ENCODE measurements around the gene AUH.

AUH gene

DNA sequence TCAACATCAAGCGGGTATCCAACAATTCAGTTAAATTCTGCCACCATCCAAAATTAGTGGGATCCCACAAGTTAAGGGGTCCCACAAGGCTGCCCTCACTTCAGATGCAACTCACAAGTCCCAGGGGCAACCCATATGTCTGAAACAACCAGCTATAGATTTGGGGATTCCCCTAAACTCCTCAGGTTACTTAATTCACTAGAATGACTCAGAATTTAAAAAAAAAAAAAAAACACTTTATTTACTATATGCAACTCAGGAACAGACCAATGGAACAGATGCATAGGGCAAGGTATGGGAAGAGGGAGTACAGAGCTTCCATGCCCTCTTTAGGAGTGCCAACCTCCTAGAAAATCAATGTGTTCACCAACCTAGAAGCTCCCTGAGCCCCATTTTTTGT is 15.1 kb downstream of the AUH start:
- Histone ChIP-seq H3K27ac (ENCODE audit: low read depth, low read length) (no peak overlapping the region), H3K27me3 (ENCODE audit: control insufficient read depth, insufficient read depth, low read length) (no peaks in the 10 kb centered on the region), H3K36me3 (ENCODE audit: control insufficient read depth, insufficient read depth, low read length) (peaks cover 13% of the 10 kb centered on the region), H3K9ac (ENCODE audit: low read length) (no peak overlapping the region), H3K4me1 (ENCODE audit: control insufficient read depth, insufficient read depth, low read length) (no peaks in the 10 kb centered on the region), H3K4me3 (ENCODE audit: low read length) (no peak overlapping the region)

DNA sequence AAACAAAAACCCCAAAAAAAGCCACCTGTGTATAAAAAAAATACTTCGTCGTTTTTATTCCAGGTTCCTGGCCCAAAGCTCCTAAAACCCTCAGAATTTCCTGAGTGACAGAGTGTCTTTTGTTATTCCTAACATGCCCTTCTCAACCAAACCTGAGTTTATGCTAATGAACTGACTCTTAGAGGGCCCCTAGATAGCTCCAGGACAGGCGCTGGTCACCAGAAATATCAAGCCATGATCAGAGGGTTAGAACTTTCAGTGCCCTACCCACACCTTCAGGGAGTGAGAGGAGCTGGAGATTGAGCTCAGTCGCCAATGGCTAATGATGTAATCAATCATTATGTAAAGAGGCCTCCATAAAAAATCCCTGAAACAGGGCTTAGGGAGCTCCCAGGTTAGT is 15.7 kb downstream of the AUH start:
- no peaks in the 10 kb centered on the region for H3K4me1 ChIP-seq (ENCODE audit: control insufficient read depth, insufficient read depth, low read length)
- H3K4me3 ChIP-seq (ENCODE audit: low read length): no peak overlapping the region
- H3K36me3 ChIP-seq (ENCODE audit: control insufficient read depth, insufficient read depth, low read length): peaks cover 14% of the 10 kb centered on the region
- H3K9ac ChIP-seq (ENCODE audit: low read length): no peak overlapping the region
- H3K27ac ChIP-seq (ENCODE audit: low read depth, low read length): no peak overlapping the region
- no peaks in the 10 kb centered on the region for H3K27me3 ChIP-seq (ENCODE audit: control insufficient read depth, insufficient read depth, low read length)

DNA sequence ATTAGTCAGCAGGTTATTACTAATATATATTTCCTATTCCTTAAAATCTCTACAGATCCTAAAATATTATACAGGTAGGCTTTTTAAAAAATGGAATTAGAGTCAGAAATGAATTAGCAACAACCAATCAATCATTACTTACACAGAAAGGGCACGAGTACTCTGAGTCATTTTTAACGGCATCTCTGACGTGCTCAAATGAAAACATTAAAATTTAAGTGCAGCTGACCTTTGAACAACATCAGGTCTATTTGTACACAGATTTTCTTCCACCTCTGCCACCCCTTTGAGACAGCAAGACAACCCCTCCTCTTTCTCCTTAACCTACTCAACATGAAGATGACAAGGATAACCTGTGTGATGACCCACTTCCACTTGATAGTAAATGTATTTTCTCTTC is 19.1 kb downstream of the AUH start:
- no peak overlapping the region for H3K27ac ChIP-seq (ENCODE audit: low read depth, low read length)
- peaks cover 12% of the 10 kb centered on the region for H3K36me3 ChIP-seq (ENCODE audit: control insufficient read depth, insufficient read depth, low read length)
- no peaks in the 10 kb centered on the region for H3K4me1 ChIP-seq (ENCODE audit: control insufficient read depth, insufficient read depth, low read length)
- H3K27me3 ChIP-seq (ENCODE audit: control insufficient read depth, insufficient read depth, low read length): no peaks in the 10 kb centered on the region
- H3K9ac ChIP-seq (ENCODE audit: low read length): no peak overlapping the region
- no peak overlapping the region for H3K4me3 ChIP-seq (ENCODE audit: low read length)

DNA sequence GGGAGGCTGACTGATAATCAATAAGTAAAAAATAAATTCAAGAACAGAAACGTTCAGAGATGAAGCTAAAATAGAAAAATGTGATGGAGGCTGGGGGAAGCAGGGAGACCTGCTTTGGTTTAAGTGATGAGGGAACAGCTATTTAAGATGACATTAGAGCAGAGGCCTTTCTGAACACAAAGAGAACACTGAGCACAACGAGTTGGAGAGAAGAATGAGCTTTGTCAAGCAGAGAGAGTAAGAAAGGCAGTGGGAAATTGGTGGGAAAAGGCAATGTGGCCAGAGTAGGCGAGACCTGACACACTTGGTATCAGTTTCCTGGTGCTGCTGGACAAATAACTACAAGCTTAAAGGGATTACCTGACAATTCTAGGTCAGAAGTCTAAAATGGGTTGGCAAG is 20.0 kb downstream of the AUH start:
- H3K4me3 ChIP-seq (ENCODE audit: low read length): no peak overlapping the region
- no peaks in the 10 kb centered on the region for H3K4me1 ChIP-seq (ENCODE audit: control insufficient read depth, insufficient read depth, low read length)
- peaks cover 12% of the 10 kb centered on the region for H3K36me3 ChIP-seq (ENCODE audit: control insufficient read depth, insufficient read depth, low read length)
- H3K27me3 ChIP-seq (ENCODE audit: control insufficient read depth, insufficient read depth, low read length): no peaks in the 10 kb centered on the region
- H3K9ac ChIP-seq (ENCODE audit: low read length): no peak overlapping the region
- no peak overlapping the region for H3K27ac ChIP-seq (ENCODE audit: low read depth, low read length)

DNA sequence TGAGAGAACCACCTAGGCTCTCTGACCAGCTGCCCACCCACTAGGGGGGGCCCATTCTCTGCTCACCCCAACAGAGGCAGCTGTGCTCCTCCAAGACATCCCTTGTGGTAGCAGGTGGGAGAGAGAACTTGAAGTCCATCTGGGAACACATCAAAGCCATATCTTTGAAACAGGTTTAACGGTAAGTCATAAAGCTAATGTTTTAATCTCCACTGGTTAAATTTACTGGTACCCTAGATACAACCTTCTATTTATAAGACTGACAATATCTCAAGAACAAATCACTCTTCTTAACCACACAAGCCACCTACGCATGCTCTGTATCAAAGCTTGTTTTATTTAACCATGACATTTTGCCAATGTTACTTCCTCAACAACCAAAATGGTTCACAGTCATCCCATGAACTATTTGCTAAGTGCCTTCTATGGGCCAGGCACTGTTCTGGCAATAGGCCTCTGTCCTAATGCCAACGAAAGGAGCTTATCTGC is 20.4 kb downstream of the AUH start:
- H3K27ac ChIP-seq (ENCODE audit: low read depth, low read length): no peak overlapping the region
- H3K36me3 ChIP-seq (ENCODE audit: control insufficient read depth, insufficient read depth, low read length): peaks cover 12% of the 10 kb centered on the region
- no peaks in the 10 kb centered on the region for H3K4me1 ChIP-seq (ENCODE audit: control insufficient read depth, insufficient read depth, low read length)
- H3K9ac ChIP-seq (ENCODE audit: low read length): no peak overlapping the region
- H3K4me3 ChIP-seq (ENCODE audit: low read length): no peak overlapping the region
- H3K27me3 ChIP-seq (ENCODE audit: control insufficient read depth, insufficient read depth, low read length): no peaks in the 10 kb centered on the region

DNA sequence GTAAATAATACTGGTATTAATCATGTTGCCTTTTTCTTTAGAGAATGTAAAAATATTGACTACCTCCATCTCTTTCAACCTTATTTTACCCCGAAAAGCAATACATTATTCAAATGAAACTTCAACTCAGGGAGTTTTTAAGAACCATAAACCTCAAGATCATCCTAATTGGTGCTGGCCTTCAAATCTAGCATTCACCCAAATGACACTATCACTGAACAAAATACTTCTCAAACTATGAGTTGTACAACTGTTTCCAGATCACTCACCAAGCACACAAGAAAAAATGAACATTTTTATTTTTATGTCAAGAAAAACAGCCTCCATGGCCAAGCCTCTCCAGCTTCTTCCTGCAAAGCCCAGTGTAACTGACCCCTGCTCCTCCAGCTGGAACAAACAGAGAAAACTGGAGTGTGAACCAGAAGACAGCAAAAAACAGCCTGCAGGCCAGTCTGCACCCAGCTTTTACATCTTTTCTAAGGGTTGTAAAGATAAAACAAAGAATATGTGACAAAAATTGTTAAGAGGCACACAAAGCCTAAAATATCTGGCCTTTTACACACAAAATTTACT is 21.2 kb downstream of the AUH start:
- Histone ChIP-seq H3K4me3 (ENCODE audit: low read length) (no peak overlapping the region), H3K4me1 (ENCODE audit: control insufficient read depth, insufficient read depth, low read length) (no peaks in the 10 kb centered on the region), H3K9ac (ENCODE audit: low read length) (no peak overlapping the region), H3K27me3 (ENCODE audit: control insufficient read depth, insufficient read depth, low read length) (no peaks in the 10 kb centered on the region), H3K27ac (ENCODE audit: low read depth, low read length) (no peak overlapping the region), H3K36me3 (ENCODE audit: control insufficient read depth, insufficient read depth, low read length) (peaks cover 12% of the 10 kb centered on the region)

GRCh38 chr9:91338681-91339080 is 23.0 kb downstream of the AUH start:
- no peaks in the 10 kb centered on the region for H3K4me1 ChIP-seq (ENCODE audit: control insufficient read depth, insufficient read depth, low read length)
- no peak overlapping the region for H3K9ac ChIP-seq (ENCODE audit: low read length)
- H3K4me3 ChIP-seq (ENCODE audit: low read length): no peak overlapping the region
- H3K27ac ChIP-seq (ENCODE audit: low read depth, low read length): no peak overlapping the region
- H3K27me3 ChIP-seq (ENCODE audit: control insufficient read depth, insufficient read depth, low read length): no peaks in the 10 kb centered on the region
- peaks cover 9% of the 10 kb centered on the region for H3K36me3 ChIP-seq (ENCODE audit: control insufficient read depth, insufficient read depth, low read length)

DNA sequence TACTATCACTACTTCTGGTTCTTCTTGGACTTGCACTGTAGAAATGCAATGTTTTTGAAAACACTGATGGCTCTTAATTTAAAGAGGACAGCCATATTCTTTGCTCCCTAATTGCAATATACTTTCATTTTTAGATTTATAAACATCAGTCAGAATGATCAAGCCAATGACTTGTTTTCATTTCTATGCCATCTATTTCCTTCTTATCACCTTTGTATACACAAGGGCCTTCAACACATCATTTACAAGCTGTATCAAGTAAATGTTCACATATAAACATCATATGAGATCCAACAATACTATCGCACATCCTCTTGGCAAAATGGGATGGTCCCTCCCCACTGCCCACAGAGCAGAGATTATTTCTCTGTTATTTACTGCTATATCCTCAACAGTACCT is 24.9 kb downstream of the AUH start:
- Histone ChIP-seq H3K27ac (ENCODE audit: low read depth, low read length) (no peak overlapping the region), H3K9ac (ENCODE audit: low read length) (no peak overlapping the region), H3K4me3 (ENCODE audit: low read length) (no peak overlapping the region), H3K4me1 (ENCODE audit: control insufficient read depth, insufficient read depth, low read length) (no peaks in the 10 kb centered on the region), H3K27me3 (ENCODE audit: control insufficient read depth, insufficient read depth, low read length) (no peaks in the 10 kb centered on the region), H3K36me3 (ENCODE audit: control insufficient read depth, insufficient read depth, low read length) (peaks cover 4% of the 10 kb centered on the region)

DNA sequence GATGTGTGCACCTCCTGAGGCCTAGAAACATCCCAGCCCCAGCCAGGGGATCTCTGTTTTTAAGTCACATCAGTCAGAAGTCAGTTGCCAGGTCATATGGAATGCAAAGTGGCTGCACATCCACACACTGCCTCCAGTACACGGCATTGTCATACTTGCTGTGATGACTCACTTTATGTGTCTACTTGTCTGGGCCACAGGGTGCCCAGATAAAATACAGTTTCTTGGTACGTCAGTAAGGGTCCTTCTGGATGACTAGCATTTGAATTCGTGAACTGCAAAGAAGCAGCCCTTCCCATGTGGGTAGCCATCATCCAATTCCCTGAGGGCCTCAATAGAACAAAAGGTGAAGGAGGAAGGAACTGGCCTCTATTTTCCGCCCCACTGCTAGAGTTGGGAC is 27.7 kb downstream of the AUH start:
- Histone ChIP-seq H3K27ac (ENCODE audit: low read depth, low read length) (no peak overlapping the region), H3K36me3 (ENCODE audit: control insufficient read depth, insufficient read depth, low read length) (no peaks in the 10 kb centered on the region), H3K4me3 (ENCODE audit: low read length) (no peak overlapping the region), H3K27me3 (ENCODE audit: control insufficient read depth, insufficient read depth, low read length) (no peaks in the 10 kb centered on the region), H3K4me1 (ENCODE audit: control insufficient read depth, insufficient read depth, low read length) (no peaks in the 10 kb centered on the region), H3K9ac (ENCODE audit: low read length) (no peak overlapping the region)

DNA sequence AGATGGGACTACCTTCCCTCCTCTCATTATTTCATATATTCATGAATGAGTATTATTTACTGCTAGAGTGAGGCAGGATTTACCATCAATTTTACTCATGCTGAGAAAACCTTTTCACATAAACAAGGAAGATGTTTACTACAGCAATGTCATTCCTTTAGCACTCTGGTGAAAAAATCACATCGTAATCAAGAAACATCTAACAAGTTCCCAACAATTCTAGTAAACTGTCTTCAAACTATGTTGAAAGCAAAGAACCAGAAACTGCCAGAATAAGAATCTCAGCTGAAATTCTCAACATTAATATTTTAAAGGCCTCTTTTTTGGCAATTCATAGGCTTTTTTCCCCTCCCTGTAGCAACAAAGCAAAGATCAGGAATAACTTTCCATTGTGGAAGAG is 28.2 kb downstream of the AUH start:
- no peak overlapping the region for H3K27ac ChIP-seq (ENCODE audit: low read depth, low read length)
- H3K27me3 ChIP-seq (ENCODE audit: control insufficient read depth, insufficient read depth, low read length): no peaks in the 10 kb centered on the region
- no peaks in the 10 kb centered on the region for H3K36me3 ChIP-seq (ENCODE audit: control insufficient read depth, insufficient read depth, low read length)
- H3K9ac ChIP-seq (ENCODE audit: low read length): no peak overlapping the region
- H3K4me3 ChIP-seq (ENCODE audit: low read length): no peak overlapping the region
- no peaks in the 10 kb centered on the region for H3K4me1 ChIP-seq (ENCODE audit: control insufficient read depth, insufficient read depth, low read length)

GRCh38 chr9:91332546-91333231 is 29.0 kb downstream of the AUH start:
- Histone ChIP-seq H3K9ac (ENCODE audit: low read length) (no peak overlapping the region), H3K4me3 (ENCODE audit: low read length) (no peak overlapping the region), H3K27me3 (ENCODE audit: control insufficient read depth, insufficient read depth, low read length) (no peaks in the 10 kb centered on the region), H3K36me3 (ENCODE audit: control insufficient read depth, insufficient read depth, low read length) (no peaks in the 10 kb centered on the region), H3K27ac (ENCODE audit: low read depth, low read length) (no peak overlapping the region), H3K4me1 (ENCODE audit: control insufficient read depth, insufficient read depth, low read length) (no peaks in the 10 kb centered on the region)

DNA sequence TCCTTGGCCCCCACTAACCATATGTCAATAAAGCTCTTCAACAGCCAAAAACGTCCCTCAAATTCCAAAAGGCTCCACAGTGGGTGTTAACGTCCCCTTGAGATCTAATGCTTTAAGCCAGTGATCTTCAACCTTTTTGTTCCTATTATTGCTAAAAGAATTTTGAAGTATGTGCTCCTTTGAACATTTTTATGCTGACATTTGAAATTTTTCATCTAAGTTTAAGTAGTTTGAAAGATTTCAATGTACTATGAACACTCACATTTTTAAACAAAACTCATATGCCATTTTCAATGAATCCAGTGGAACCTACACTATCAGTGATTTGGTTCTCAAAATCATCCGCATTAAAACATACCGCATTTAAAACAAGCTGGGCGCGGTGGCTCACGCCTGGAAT is 29.9 kb downstream of the AUH start:
- Histone ChIP-seq H3K4me3 (ENCODE audit: low read length) (no peak overlapping the region), H3K27ac (ENCODE audit: low read depth, low read length) (no peak overlapping the region), H3K4me1 (ENCODE audit: control insufficient read depth, insufficient read depth, low read length) (no peaks in the 10 kb centered on the region), H3K9ac (ENCODE audit: low read length) (no peak overlapping the region), H3K27me3 (ENCODE audit: control insufficient read depth, insufficient read depth, low read length) (no peaks in the 10 kb centered on the region), H3K36me3 (ENCODE audit: control insufficient read depth, insufficient read depth, low read length) (no peaks in the 10 kb centered on the region)

- no peak overlapping the region for H3K27ac ChIP-seq (ENCODE audit: low read depth, low read length)
- no peak overlapping the region for H3K9ac ChIP-seq (ENCODE audit: low read length)
- no peaks in the 10 kb centered on the region for H3K27me3 ChIP-seq (ENCODE audit: control insufficient read depth, insufficient read depth, low read length)
- H3K4me3 ChIP-seq (ENCODE audit: low read length): no peak overlapping the region
- H3K4me1 ChIP-seq (ENCODE audit: control insufficient read depth, insufficient read depth, low read length): no peaks in the 10 kb centered on the region
- H3K36me3 ChIP-seq (ENCODE audit: control insufficient read depth, insufficient read depth, low read length): no peaks in the 10 kb centered on the region
Measured at GRCh38 chr9:91328186-91328585, 33.5 kb downstream of the AUH start.

Data from rectal smooth muscle tissue (tissue), 1 donor.